Measurements from ENCODE around the gene SDHAF2. TPM values are rescaled to one million over a fixed set of nuclear protein-coding genes. Genes with fewer than 3 reads are reported as not detected.
"Not testable (repeated sequence)": the region's sequence is repeated elsewhere in the genome, so short reads cannot be mapped to it uniquely, and the experiment has no call there.

The SDHAF2 gene
- total RNA-seq = 100 to 1,000 TPM in 1 of 4 donors, 10 to 100 TPM in 3; 65.8 to 122 (median 81.4) TPM

DNA sequence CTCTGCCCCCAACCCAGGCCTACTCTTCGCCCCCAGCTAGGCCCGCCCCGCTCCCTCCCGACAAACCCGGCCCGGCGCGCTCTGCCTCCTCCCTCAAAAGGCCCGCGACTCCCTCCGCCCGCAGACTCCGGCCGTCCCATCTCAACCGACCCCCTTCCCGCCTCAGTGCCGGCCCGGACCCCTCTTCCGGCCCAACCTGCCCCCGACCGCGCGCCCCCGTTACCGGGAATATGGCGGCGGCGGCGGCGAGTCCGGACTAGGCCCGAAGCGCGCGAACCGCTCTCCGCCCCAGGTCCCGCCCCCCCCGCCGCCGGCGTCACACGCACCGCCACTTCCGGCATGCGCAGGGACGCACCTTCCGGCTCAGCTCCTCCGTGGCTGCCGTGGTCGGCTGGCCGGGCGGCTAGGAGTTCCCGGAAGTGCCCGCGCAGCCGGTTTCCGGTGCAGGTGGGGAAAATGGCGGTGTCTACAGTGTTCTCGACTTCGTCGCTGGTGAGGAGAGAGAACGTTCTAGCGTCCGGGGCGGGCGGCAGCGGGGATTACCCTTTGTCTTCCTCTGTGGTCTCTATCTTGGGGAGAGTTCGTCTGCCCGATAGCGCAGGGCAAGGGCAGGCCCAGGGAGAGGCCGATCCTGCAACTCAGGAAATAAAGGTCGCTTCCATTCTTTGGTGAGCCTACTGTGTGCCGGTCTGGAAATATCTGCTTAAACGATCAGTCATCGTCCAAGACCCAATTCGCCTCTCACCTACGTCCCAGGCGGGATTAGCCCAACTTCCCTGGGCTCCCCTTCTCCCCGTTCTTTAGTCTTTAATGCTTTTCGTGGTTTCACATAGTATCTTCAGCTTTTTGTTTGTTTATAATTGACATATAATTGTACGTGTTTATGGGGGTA, at the start of gene SDHAF2, which contains the start of gene CPSF7:
TSS of gene SDHAF2 (plus strand) at position 434 of the 892 bp plus-strand sequence. CDS start at position 457, 23 bp downstream.
TSS of gene CPSF7 (minus strand) at position 285 of the 892 bp plus-strand sequence. CDS start 740 bp downstream, outside the sequence.
- peaks cover 18 to 45% (median 28%) of the 10 kb centered on the region in 4 donors for H3K4me1 ChIP-seq
- WGBS, 2 donors (ENCODE audit: low coverage in 1 of 2) = 0 to 1% methylated on average over 8 to 73 of the region's 82 CpGs
- H3K27ac ChIP-seq = peak within 1 kb of the TSS; percentile 93 to 100 (median 96)
- peak within 1 kb of the TSS; percentile 64 to 99 (median 72) for H3K4me3 ChIP-seq
- no peaks in the 10 kb centered on the region for H3K9me3 ChIP-seq
- DNase-seq = peak; percentile 98
- intact Hi-C loops (cut with DNase I; ENCODE audit: low total_unique reads) = no loop called here
- H3K27me3 ChIP-seq = no peaks in the 10 kb centered on the region
- peak; percentile 86 for TF ChIP-seq POLR2A (IDR thresholded peaks at IDR 0.05)
- TF ChIP-seq POLR2AphosphoS5 (IDR thresholded peaks at IDR 0.05) = peak; percentile 63 to 83 (median 81)
- no peak for TF ChIP-seq EP300 (IDR thresholded peaks at IDR 0.05; ENCODE audit: low read depth)
- peaks cover 0 to 31% (median 7%) of the 10 kb centered on the region in 4 donors for H3K36me3 ChIP-seq
- in situ Hi-C loops (cut with MboI; ENCODE audit: low pct_ligation_motif_present in 1 of 4, low pct_unique_long_range_greater_than_20kb in 1 of 4, low sequenced_read_pairs in 3 of 4) = no loop called here

DNA sequence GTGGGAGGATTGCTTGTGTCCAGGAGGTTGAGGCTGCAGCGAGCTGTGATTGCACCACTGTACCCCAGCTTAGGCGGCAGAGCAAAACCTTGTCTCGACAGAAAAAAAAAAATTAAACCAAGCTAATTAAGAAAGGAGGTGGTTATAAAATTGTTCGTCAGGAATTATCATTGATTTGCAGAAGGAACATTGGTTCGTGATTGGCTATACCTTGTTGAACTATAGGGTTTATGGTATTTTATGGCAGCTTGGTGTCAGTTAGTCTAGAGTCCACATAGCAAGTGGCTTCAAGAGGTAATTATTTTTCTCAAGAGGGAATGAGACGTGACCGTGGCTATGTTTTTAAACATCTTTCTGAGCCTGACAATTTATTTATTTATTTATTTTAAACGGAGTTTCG, 49.0 kb upstream of the SDHAF2 start:
- Histone ChIP-seq H3K27ac (peak overlapping the region in 3 of 4 donors; percentile 67 to 75 (median 71)), H3K4me1 (peaks cover 0 to 31% (median 7%) of the 10 kb centered on the region in 4 donors), H3K36me3 (no peaks in the 10 kb centered on the region), H3K4me3 (no peak overlapping the region), H3K27me3 (no peaks in the 10 kb centered on the region), H3K9me3 (no peaks in the 10 kb centered on the region)
- no peak for DNase-seq
- 56 to 65% methylated on average over 9 of the region's 9 CpGs for WGBS, 2 donors (ENCODE audit: low coverage in 1 of 2)
- in situ Hi-C loops (cut with MboI; ENCODE audit: low pct_ligation_motif_present in 1 of 4, low pct_unique_long_range_greater_than_20kb in 1 of 4, low sequenced_read_pairs in 3 of 4) = loop anchor here in 3 of 4 donors (10.0 to 25.0 kb wide), 2 partner anchors 46 to 119 kb away; partner anchors contain the start of genes DDB1 (in 2 of the 3) and TKFC (in 2 of the 3)
- intact Hi-C loops (cut with DNase I; ENCODE audit: low total_unique reads) = no loop called here
- TF ChIP-seq EP300 (IDR thresholded peaks at IDR 0.05; ENCODE audit: low read depth) (peak; percentile 21), POLR2A (IDR thresholded peaks at IDR 0.05) (no peak)

DNA sequence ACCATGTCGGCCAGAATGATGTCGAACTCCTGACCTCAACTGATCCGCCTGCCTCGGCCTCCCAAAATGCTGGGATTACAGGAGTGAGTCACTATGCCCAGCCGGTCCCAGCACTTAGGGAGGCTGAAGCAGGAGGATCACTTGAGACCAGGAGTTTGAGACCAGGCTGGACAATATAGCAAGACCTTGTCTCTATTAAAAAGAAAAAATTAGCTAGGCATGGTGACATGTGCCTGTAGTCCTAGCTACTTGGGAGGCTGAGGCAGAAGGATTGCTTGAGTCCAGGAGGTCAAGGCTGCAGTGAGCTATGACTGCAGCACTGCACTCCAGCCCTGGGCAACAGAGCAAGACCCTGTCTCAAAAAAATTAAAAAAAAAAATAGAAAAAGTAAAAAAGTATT, 46.1 kb upstream of the SDHAF2 start:
- H3K27ac ChIP-seq, DNase-seq, H3K27me3 ChIP-seq, H3K9me3 ChIP-seq, H3K36me3 ChIP-seq, H3K4me3 ChIP-seq: not testable (repeated sequence)
- intact Hi-C loops (cut with DNase I; ENCODE audit: low total_unique reads) (loop anchor here (2.0 kb wide), 1 partner anchor 47 kb away; no protein-coding TSS in a partner anchor), in situ Hi-C loops (cut with MboI; ENCODE audit: low pct_ligation_motif_present in 1 of 4, low pct_unique_long_range_greater_than_20kb in 1 of 4, low sequenced_read_pairs in 3 of 4) (loop anchor here in 3 of 4 donors (10.0 to 25.0 kb wide), 2 partner anchors 49 to 122 kb away; partner anchors contain the start of genes DDB1 (in 2 of the 3) and TKFC (in 2 of the 3))
- peaks cover 0 to 30% (median 7%) of the 10 kb centered on the region in 4 donors for H3K4me1 ChIP-seq
- 80 to 95% methylated on average over 3 to 5 of the region's 5 CpGs for WGBS, 2 donors (ENCODE audit: low coverage in 1 of 2)

DNA sequence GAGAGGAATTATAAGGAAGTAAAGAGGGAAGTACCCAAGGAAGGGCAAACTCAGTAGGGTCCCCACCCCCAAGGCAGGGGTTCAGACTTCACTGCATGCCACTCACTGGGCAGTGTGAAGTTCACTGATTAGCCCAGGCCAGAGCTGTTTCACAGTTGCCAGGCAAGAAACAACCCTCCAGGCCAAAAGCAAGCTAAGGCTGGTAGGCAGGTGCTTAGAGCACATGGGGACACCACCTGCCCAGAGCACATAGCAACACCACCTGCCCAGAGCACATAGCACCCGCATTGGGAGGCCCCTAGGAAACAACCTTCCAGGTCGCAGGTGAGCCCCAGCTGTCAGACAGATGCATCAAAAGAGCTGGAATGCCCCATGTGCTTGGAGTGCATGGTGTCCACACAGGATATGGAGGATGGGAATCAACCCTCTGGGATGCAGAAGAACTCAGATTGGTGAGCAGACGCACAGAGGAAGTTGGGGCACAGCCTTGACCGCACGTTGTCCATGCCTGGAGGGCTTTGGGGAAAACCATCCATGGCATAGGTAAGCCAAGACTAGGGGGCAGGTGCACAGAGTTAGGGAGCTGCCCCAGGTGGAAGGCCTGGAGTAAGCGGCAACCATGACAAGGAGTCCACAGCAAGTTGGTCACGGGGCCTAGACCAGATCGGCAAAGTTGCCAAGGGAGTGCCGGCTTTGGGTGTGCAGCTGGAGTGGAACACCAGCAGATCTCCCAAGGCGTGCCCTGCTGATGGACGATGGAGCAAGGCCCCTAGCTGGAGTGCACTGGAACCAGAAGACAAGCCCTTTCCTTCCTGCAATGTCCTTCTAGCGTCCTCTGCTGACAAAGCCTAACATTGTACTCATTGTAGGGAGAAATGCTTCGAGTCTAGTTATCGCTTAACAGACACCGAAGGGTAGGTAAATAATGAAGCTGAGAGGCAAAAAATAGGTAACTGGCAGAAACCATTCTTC, 45.4 kb upstream of the SDHAF2 start:
- Histone ChIP-seq H3K36me3 (no peaks in the 10 kb centered on the region), H3K4me3 (no peak overlapping the region), H3K9me3 (no peaks in the 10 kb centered on the region), H3K27me3 (no peaks in the 10 kb centered on the region), H3K4me1 (peaks cover 0 to 23% (median 7%) of the 10 kb centered on the region in 4 donors), H3K27ac (no peak overlapping the region)
- DNase-seq = no peak
- WGBS, 2 donors (ENCODE audit: low coverage in 1 of 2) = 81 to 89% methylated on average over 3 to 15 of the region's 15 CpGs
- in situ Hi-C loops (cut with MboI; ENCODE audit: low pct_ligation_motif_present in 1 of 4, low pct_unique_long_range_greater_than_20kb in 1 of 4, low sequenced_read_pairs in 3 of 4) (loop anchor here (5.0 to 25.0 kb wide), 3 partner anchors 47 to 122 kb away; partner anchors contain the start of genes DDB1 (in 2 of the 4) and TKFC (in 2 of the 4)), intact Hi-C loops (cut with DNase I; ENCODE audit: low total_unique reads) (loop anchor here (2.0 kb wide), 1 partner anchor 48 kb away; no protein-coding TSS in a partner anchor)
- TF ChIP-seq EP300 (IDR thresholded peaks at IDR 0.05; ENCODE audit: low read depth) (no peak), POLR2A (IDR thresholded peaks at IDR 0.05) (no peak), POLR2AphosphoS5 (IDR thresholded peaks at IDR 0.05) (no peak)
- TF ChIP-seq, protein P1, sequence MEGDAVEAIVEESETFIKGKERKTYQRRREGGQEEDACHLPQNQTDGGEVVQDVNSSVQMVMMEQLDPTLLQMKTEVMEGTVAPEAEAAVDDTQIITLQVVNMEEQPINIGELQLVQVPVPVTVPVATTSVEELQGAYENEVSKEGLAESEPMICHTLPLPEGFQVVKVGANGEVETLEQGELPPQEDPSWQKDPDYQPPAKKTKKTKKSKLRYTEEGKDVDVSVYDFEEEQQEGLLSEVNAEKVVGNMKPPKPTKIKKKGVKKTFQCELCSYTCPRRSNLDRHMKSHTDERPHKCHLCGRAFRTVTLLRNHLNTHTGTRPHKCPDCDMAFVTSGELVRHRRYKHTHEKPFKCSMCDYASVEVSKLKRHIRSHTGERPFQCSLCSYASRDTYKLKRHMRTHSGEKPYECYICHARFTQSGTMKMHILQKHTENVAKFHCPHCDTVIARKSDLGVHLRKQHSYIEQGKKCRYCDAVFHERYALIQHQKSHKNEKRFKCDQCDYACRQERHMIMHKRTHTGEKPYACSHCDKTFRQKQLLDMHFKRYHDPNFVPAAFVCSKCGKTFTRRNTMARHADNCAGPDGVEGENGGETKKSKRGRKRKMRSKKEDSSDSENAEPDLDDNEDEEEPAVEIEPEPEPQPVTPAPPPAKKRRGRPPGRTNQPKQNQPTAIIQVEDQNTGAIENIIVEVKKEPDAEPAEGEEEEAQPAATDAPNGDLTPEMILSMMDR (IDR thresholded peaks at IDR 0.05) = no peak

DNA sequence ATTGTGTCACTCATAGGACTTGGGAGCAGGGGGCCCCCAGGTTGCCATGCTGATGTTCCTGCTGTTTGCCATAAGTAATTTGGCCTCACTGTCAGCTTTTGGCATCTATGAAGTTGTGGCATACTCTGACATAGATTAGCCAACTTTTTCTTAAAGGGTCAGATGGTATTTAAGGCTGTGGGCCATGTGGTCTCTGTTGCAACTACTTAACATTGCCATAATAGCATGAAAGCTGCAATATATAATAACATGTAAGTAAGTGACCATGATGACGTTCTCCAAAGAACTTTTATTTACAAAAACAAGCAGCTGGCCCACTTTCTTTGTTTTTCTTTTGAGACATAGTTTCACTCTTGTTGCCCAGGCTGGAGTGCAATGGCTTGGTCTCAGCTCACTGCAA, 39.8 kb upstream of the SDHAF2 start:
- Histone ChIP-seq H3K4me1 (peaks cover 4 to 23% (median 15%) of the 10 kb centered on the region in 4 donors), H3K27me3 (no peaks in the 10 kb centered on the region), H3K36me3 (peaks cover 0 to 4% (median 0%) of the 10 kb centered on the region in 4 donors), H3K27ac (no peak overlapping the region), H3K4me3 (no peak overlapping the region), H3K9me3 (no peaks in the 10 kb centered on the region)
- no peak for TF ChIP-seq POLR2A (IDR thresholded peaks at IDR 0.05)
- TF ChIP-seq POLR2AphosphoS5 (IDR thresholded peaks at IDR 0.05) = no peak
- TF ChIP-seq EP300 (IDR thresholded peaks at IDR 0.05; ENCODE audit: low read depth) = no peak
- TF ChIP-seq, protein P1 (IDR thresholded peaks at IDR 0.05) = no peak
- in situ Hi-C loops (cut with MboI; ENCODE audit: low pct_ligation_motif_present in 1 of 4, low pct_unique_long_range_greater_than_20kb in 1 of 4, low sequenced_read_pairs in 3 of 4) (loop anchor here in 1 of 4 donors (25.0 kb wide), 1 partner anchor 128 kb away; no protein-coding TSS in a partner anchor), intact Hi-C loops (cut with DNase I; ENCODE audit: low total_unique reads) (no loop called here)
- no peak for DNase-seq
- 76 to 86% methylated on average over 1 of the region's 1 CpG for WGBS, 2 donors (ENCODE audit: low coverage in 1 of 2)

Data from transverse colon (tissue), 4 donors.